Activated CD8-positive, alpha-beta T cell treated with anti-CD3 and anti-CD28 coated beads for 36 hours (primary cell): ENCODE results near the gene NAAA. TPM values are rescaled to one million over a fixed set of nuclear protein-coding genes. Genes with fewer than 3 reads are reported as not detected.
"Not testable (repeated sequence)": the region's sequence is repeated elsewhere in the genome, so short reads cannot be mapped to it uniquely, and the experiment has no call there.

ENCODE experiments used
- ATAC-seq: fragments of 200-7000 bp; cut with Tn5 transposase; one replicate; pipeline ENCODE4 v1.10.0; 2021; ENCODE audit warnings: mild to moderate bottlenecking, moderate library complexity
- CTCF ChIA-PET: fragments of 350-600 bp; sonication (Branson Sonifier 250); formaldehyde crosslinking; loops from one replicate; lab custom pipeline; 2021; ENCODE audit warnings: antibody characterized with exemption; lab: Charles Lee
- POLR2A ChIA-PET: fragments of 350-600 bp; sonication (Branson Sonifier 250); formaldehyde crosslinking; loops from one replicate; lab custom pipeline; 2021; ENCODE audit warnings: antibody characterized with exemption; lab: Charles Lee
- DNase-seq: peaks from one replicate; pipeline ENCODE4 v3.0.0-alpha.2; 2020
- H3K27ac Mint-ChIP-seq: one replicate; pipeline ENCODE4 v1.8.0; 2021; ENCODE audit warnings: mild to moderate bottlenecking, mixed read lengths
- H3K27me3 Mint-ChIP-seq: one replicate; pipeline ENCODE4 v1.8.0; 2021; ENCODE audit warnings: mixed read lengths
- H3K36me3 Mint-ChIP-seq: one replicate; pipeline ENCODE4 v1.8.0; 2021; ENCODE audit warnings: low read depth, mixed read lengths
- H3K4me1 Mint-ChIP-seq: one replicate; pipeline ENCODE4 v1.8.0; 2021; ENCODE audit warnings: low read depth, mixed read lengths
- H3K4me3 Mint-ChIP-seq: one replicate; pipeline ENCODE4 v1.8.0; 2021; ENCODE audit warnings: mild to moderate bottlenecking, moderate library complexity, mixed read lengths
- H3K9me3 Mint-ChIP-seq: one replicate; pipeline ENCODE4 v1.8.0; 2021; ENCODE audit warnings: mixed read lengths
- CTCF ChIP-seq: fragments of 200-600 bp; IDR thresholded peaks from one replicate; pipeline ENCODE4 v1.8.0; 2022; ENCODE audit warnings: antibody characterized with exemption, mild to moderate bottlenecking
- intact Hi-C: fragments of 100-400 bp; cut with micrococcal nuclease; formaldehyde crosslinking; loops from one replicate; pipeline ENCODE4 v1.10.0; 2022
- total RNA-seq, 2 experiments: library from RNA; stranded (reverse); gene quantifications; one replicate each; pipeline ENCODE4 v1.2.3, GENCODE V29; 2021

Gene NAAA
- total RNA-seq, 2 experiments from 2014 or later = 18.7 to 22.2 TPM

- Mint-ChIP-seq H3K27me3 (no peaks in the 10 kb centered on the region), H3K4me1 (peaks cover 11% of the 10 kb centered on the region), H3K36me3 (peaks cover 33% of the 10 kb centered on the region), H3K9me3 (no peaks in the 10 kb centered on the region), H3K4me3 (no peak overlapping the region), H3K27ac (no peak overlapping the region)
- ChIA-PET CTCF (interaction anchor here (1.6 kb wide), 1 partner anchor 40 kb away, joined by 3 read pairs; no protein-coding TSS in a partner anchor), POLR2A (interaction anchor here (0.6 kb wide), 1 partner anchor 266 kb away, joined by 3 read pairs; no protein-coding TSS in a partner anchor)
- ATAC-seq = no peak
- no peak for TF ChIP-seq CTCF
- intact Hi-C loops = no loop called here
- DNase-seq = no peak
These were observed 5.2 kb downstream of the NAAA start for GRCh38 chr4:75935628-75936027.

- no peak overlapping the region for H3K4me3 Mint-ChIP-seq
- no peaks in the 10 kb centered on the region for H3K27me3 Mint-ChIP-seq
- no peaks in the 10 kb centered on the region for H3K4me1 Mint-ChIP-seq
- ChIA-PET POLR2A (interaction anchor here (1.0 to 2.1 kb wide), 2 partner anchors 9 to 18 kb away, joined by 3 to 4 read pairs; no protein-coding TSS in a partner anchor), CTCF (interaction anchor here (0.6 to 0.7 kb wide), 2 partner anchors 68 to 1533 kb away, joined by 3 to 4 read pairs; no protein-coding TSS in a partner anchor)
- DNase-seq = no peak
- peaks cover 30% of the 10 kb centered on the region for H3K36me3 Mint-ChIP-seq
- intact Hi-C loops = no loop called here
- no peaks in the 10 kb centered on the region for H3K9me3 Mint-ChIP-seq
- H3K27ac Mint-ChIP-seq = no peak overlapping the region
- no peak for TF ChIP-seq CTCF
- no peak for ATAC-seq
These were observed 10.7 kb downstream of the NAAA start for GRCh38 chr4:75930152-75930551.

- peaks cover 42% of the 10 kb centered on the region for H3K36me3 Mint-ChIP-seq
- H3K4me1 Mint-ChIP-seq, H3K4me3 Mint-ChIP-seq, ATAC-seq, intact Hi-C loops, H3K9me3 Mint-ChIP-seq, H3K27ac Mint-ChIP-seq, POLR2A ChIA-PET, H3K27me3 Mint-ChIP-seq, DNase-seq: not testable (repeated sequence)
- CTCF ChIA-PET = interaction anchor here (0.8 to 1.7 kb wide), 3 partner anchors 9 to 30 kb away, joined by 3 to 6 read pairs (median 4); no protein-coding TSS in a partner anchor
These were observed 15.9 kb downstream of the NAAA start for GRCh38 chr4:75924916-75925315.

- Mint-ChIP-seq H3K4me1 (no peaks in the 10 kb centered on the region), H3K36me3 (peaks cover 44% of the 10 kb centered on the region), H3K9me3 (no peaks in the 10 kb centered on the region), H3K27me3 (no peaks in the 10 kb centered on the region), H3K4me3 (no peak overlapping the region), H3K27ac (no peak overlapping the region)
- ChIA-PET POLR2A (no interaction called here), CTCF (interaction anchor here (1.2 to 1.7 kb wide), 2 partner anchors 8 to 29 kb away, joined by 3 to 6 read pairs; no protein-coding TSS in a partner anchor)
- DNase-seq = no peak
- ATAC-seq = no peak
- TF ChIP-seq CTCF = no peak
- intact Hi-C loops = no loop called here
These were observed 16.4 kb downstream of the NAAA start for GRCh38 chr4:75924309-75924827.

- peaks cover 41% of the 10 kb centered on the region for H3K36me3 Mint-ChIP-seq
- TF ChIP-seq CTCF = no peak
- H3K27me3 Mint-ChIP-seq = no peaks in the 10 kb centered on the region
- no peak overlapping the region for H3K27ac Mint-ChIP-seq
- ChIA-PET POLR2A (no interaction called here), CTCF (interaction anchor here (1.2 kb wide), 1 partner anchor 73 kb away, joined by 3 read pairs; no protein-coding TSS in a partner anchor)
- intact Hi-C loops = no loop called here
- H3K9me3 Mint-ChIP-seq = no peaks in the 10 kb centered on the region
- no peak overlapping the region for H3K4me3 Mint-ChIP-seq
- DNase-seq (no peak), ATAC-seq (no peak)
- no peaks in the 10 kb centered on the region for H3K4me1 Mint-ChIP-seq
These were observed 18.2 kb downstream of the NAAA start for GRCh38 chr4:75922588-75922987.
